ENCODE results near the gene CHMP2A. TPM values are rescaled to one million over a fixed set of nuclear protein-coding genes. Genes with fewer than 3 reads are reported as not detected.
A peak's percentile ranks its signal among the peaks of the same experiment; 100 is the strongest.

CHMP2A gene
- total and polyA plus RNA-seq, 2 of the 13 experiments (the other 11 are each of a cell fraction or from before 2014, with no cell fraction given), result 49.7 to 55.0 TPM

- TF ChIP-seq, protein P1, sequence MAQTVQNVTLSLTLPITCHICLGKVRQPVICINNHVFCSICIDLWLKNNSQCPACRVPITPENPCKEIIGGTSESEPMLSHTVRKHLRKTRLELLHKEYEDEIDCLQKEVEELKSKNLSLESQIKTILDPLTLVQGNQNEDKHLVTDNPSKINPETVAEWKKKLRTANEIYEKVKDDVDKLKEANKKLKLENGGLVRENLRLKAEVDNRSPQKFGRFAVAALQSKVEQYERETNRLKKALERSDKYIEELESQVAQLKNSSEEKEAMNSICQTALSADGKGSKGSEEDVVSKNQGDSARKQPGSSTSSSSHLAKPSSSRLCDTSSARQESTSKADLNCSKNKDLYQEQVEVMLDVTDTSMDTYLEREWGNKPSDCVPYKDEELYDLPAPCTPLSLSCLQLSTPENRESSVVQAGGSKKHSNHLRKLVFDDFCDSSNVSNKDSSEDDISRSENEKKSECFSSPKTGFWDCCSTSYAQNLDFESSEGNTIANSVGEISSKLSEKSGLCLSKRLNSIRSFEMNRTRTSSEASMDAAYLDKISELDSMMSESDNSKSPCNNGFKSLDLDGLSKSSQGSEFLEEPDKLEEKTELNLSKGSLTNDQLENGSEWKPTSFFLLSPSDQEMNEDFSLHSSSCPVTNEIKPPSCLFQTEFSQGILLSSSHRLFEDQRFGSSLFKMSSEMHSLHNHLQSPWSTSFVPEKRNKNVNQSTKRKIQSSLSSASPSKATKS (CRISPR knock-in tag; IDR thresholded peaks at IDR 0.05), result no peak
- TF ChIP-seq IRF9 (CRISPR knock-in tag; IDR thresholded peaks at IDR 0.05; ENCODE audit: borderline replicate concordance) (no peak; the same call in 1 of the 2 replicates), MXI1 (IDR thresholded peaks at IDR 0.05; ENCODE audit: borderline replicate concordance, low read depth, low read length) (peak; percentile 98; the same call in 2 of the 3 replicates), MEF2D (CRISPR knock-in tag; IDR thresholded peaks at IDR 0.05) (peak; percentile 68), GATAD1 (CRISPR knock-in tag; IDR thresholded peaks at IDR 0.05) (peak; percentile 88), ZNF451 (CRISPR knock-in tag; IDR thresholded peaks at IDR 0.05) (no peak; the same call in 1 of the 2 replicates), ARID2 (CRISPR knock-in tag; IDR thresholded peaks at IDR 0.05; ENCODE audit: borderline replicate concordance) (no peak), SAP130 (CRISPR knock-in tag; IDR thresholded peaks at IDR 0.05; ENCODE audit: low read depth) (peak; percentile 94), ZNF24 (IDR thresholded peaks at IDR 0.05) (0 out of 2 replicates have a peak, but pooled peaks have one; percentile 22), HNRNPL (IDR thresholded peaks at IDR 0.05; ENCODE audit: low read depth, low read length) (peak; percentile 26; the same call in 1 of the 2 replicates), KDM6A (CRISPR knock-in tag; IDR thresholded peaks at IDR 0.05; ENCODE audit: low read depth) (no peak), ZNF772 (CRISPR knock-in tag; IDR thresholded peaks at IDR 0.05) (peak; percentile 81), PCBP2 (optimal IDR thresholded peaks at IDR 0.05; ENCODE audit: low read depth, low read length, poor library complexity, severe bottlenecking) (no peak), ELF4 (CRISPR knock-in tag; IDR thresholded peaks at IDR 0.05; ENCODE audit: borderline replicate concordance) (0 out of 2 replicates have a peak, but pooled peaks have one; percentile 54), ZFP82 (CRISPR knock-in tag; IDR thresholded peaks at IDR 0.05; ENCODE audit: borderline replicate concordance) (peak; percentile 86; the same call in 1 of the 2 replicates)
- TF ChIP-seq, protein P2, sequence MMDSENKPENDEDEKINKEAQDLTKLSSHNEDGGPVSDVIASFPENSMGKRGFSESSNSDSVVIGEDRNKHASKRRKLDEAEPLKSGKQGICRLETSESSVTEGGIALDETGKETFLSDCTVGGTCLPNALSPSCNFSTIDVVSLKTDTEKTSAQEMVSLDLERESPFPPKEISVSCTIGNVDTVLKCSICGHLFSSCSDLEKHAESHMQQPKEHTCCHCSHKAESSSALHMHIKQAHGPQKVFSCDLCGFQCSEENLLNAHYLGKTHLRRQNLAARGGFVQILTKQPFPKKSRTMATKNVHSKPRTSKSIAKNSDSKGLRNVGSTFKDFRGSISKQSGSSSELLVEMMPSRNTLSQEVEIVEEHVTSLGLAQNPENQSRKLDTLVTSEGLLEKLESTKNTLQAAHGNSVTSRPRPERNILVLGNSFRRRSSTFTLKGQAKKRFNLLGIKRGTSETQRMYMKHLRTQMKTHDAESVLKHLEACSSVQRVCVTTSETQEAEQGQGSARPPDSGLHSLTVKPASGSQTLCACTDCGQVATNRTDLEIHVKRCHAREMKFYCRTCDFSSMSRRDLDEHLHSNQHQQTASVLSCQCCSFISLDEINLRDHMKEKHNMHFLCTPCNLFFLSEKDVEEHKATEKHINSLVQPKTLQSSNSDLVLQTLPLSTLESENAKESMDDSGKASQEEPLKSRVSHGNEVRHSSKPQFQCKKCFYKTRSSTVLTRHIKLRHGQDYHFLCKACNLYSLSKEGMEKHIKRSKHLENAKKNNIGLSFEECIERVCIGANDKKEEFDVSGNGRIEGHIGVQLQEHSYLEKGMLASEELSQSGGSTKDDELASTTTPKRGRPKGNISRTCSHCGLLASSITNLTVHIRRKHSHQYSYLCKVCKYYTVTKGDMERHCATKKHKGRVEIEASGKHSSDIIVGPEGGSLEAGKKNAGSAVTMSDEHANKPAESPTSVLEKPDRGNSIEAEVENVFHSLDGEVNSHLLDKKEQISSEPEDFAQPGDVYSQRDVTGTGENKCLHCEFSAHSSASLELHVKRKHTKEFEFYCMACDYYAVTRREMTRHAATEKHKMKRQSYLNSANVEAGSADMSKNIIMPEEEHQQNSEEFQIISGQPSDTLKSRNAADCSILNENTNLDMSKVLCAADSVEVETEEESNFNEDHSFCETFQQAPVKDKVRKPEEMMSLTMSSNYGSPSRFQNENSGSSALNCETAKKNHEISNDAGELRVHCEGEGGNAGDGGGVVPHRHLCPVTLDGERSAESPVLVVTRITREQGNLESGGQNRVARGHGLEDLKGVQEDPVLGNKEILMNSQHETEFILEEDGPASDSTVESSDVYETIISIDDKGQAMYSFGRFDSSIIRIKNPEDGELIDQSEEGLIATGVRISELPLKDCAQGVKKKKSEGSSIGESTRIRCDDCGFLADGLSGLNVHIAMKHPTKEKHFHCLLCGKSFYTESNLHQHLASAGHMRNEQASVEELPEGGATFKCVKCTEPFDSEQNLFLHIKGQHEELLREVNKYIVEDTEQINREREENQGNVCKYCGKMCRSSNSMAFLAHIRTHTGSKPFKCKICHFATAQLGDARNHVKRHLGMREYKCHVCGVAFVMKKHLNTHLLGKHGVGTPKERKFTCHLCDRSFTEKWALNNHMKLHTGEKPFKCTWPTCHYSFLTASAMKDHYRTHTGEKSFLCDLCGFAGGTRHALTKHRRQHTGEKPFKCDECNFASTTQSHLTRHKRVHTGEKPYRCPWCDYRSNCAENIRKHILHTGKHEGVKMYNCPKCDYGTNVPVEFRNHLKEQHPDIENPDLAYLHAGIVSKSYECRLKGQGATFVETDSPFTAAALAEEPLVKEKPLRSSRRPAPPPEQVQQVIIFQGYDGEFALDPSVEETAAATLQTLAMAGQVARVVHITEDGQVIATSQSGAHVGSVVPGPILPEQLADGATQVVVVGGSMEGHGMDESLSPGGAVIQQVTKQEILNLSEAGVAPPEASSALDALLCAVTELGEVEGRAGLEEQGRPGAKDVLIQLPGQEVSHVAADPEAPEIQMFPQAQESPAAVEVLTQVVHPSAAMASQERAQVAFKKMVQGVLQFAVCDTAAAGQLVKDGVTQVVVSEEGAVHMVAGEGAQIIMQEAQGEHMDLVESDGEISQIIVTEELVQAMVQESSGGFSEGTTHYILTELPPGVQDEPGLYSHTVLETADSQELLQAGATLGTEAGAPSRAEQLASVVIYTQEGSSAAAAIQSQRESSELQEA (CRISPR knock-in tag; IDR thresholded peaks at IDR 0.05; ENCODE audit: not compliant biosample characterization), result peak; percentile 28
- TF ChIP-seq, protein P3, sequence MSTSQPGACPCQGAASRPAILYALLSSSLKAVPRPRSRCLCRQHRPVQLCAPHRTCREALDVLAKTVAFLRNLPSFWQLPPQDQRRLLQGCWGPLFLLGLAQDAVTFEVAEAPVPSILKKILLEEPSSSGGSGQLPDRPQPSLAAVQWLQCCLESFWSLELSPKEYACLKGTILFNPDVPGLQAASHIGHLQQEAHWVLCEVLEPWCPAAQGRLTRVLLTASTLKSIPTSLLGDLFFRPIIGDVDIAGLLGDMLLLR (CRISPR knock-in tag; IDR thresholded peaks at IDR 0.05), result no peak; the same call in 1 of the 2 replicates
Measured at GRCh38 chr19:58559275-58560006, 4.5 kb upstream of the CHMP2A start (continued).
